ENCODE measurements around the gene SPEM3.

The SPEM3 gene

DNA sequence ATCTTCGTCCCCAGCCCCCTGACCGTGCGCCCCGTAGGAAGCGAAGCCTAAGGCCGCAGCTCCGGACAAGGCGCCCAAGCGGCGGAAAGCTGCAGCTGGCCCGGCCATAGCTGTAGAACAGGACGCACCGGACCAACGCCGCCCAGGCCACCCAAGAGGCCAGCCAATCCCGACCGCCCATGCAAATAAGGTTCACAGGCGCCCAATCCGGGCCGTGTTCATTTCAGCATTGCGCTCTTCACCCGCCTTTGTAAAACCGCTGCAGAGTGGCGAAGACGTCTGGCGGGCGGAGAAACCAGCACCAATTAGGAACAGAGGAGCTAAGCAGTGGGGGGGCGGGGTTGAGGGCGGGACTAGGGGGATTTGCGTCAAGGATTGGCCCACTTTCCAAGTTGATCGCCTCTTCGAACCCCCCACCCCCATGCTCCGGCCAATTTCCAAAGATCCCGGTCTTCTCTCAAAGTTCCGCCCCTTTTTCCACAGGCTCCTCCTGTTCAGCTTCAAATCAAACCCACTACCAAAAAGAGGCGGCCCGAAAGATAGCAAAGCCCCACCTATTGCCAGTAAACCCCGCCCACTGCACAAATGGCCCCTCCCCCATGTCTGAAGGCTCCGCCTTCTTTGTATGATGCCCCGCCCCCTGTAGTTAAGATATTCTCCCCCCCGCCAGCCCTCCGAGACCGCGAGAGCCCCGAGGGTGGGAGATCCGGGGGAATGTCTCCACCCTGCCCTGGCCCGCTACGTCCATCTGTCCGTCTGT is 24.5 kb upstream of the SPEM3 start, which contains the start of gene TMEM256:
TMEM256 (minus strand) TSS at position 121 of the 760 bp plus-strand sequence; CDS start at position 108, 13 bp downstream.
- peak; percentile 83 for DNase-seq

DNA sequence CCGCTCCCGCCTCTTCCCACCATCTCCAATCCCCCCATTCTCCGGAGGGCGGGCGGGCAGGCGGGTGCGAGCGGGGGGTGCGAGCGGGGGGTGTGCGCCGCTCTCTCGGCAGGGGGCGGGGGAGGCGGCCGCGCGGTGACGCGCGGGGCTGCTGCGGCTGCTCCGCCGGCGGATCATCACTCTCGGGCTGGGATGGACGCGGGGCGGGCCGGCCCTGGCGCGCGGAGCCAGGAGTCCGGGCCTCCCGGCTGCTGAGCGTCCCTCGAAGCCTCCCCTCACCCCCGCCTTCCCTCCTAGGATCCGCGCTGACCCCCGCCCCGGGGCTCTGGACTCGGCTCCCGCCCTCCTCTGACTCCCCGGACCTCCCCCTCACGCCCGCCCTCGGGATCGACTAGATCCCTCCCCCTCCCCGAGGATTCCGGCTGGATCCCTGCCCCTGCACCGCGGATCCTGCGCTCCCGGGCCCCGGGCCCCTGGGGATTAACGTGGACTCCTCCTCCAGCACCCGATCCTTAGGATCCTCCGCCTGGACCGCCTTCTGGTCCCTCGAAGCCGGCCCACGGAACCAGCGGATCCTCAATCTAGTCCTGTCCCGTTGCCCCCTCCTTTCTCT is 23.8 kb upstream of the SPEM3 start:
- no peak for DNase-seq

GRCh38 chr17:7405350-7406234 is 23.1 kb upstream of the SPEM3 start:
- DNase-seq = no peak

DNA sequence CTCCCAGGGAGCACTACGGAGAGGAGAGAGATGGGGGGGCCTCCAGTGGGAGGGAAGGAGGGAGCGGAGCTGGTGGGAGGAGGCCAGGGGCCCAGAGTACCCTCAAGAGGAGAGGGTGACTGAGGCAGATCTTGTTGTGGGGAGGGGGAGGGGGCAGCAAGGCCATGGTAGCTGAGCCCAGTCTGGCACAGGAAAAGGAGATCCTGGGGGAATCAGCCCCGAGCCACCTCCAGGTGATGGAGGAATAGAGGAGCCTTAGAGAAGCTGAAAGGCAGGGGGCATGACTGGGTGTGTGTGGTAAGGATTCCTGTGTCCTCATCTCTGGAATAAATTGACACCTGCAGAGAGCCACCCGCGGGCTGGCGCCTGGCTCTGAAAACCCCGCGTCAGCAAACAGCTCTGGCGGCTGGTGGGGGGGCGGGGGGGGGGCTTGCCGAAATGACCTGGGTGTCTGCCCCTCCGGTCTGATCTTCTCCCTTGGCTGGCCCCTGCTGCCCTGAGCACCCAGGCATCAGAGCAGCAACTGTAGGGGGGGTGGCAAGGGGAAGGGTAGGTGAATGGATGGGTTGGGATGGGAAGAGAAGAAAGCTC is 22.3 kb upstream of the SPEM3 start:
- no peak for DNase-seq

DNA sequence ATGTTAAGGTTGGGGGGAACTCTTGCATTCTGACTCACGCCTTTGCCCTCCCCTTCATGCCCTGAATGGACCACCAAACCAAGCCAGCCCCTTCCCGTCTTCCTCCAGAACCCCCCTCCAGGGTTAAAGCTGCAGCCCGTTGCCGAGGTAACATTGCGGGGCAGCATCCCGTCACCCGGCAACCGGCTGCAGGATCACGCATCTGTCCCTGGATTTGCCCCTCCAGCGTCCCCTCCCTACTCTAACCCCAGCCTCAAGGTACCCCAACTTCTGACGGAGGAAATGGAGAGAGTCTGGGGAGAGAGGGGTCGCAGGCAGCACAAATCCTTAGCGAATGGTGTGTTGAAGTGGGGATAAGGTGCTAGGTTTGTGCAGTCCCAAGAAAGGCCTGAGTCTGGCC is 21.6 kb upstream of the SPEM3 start:
- no peak for DNase-seq

DNA sequence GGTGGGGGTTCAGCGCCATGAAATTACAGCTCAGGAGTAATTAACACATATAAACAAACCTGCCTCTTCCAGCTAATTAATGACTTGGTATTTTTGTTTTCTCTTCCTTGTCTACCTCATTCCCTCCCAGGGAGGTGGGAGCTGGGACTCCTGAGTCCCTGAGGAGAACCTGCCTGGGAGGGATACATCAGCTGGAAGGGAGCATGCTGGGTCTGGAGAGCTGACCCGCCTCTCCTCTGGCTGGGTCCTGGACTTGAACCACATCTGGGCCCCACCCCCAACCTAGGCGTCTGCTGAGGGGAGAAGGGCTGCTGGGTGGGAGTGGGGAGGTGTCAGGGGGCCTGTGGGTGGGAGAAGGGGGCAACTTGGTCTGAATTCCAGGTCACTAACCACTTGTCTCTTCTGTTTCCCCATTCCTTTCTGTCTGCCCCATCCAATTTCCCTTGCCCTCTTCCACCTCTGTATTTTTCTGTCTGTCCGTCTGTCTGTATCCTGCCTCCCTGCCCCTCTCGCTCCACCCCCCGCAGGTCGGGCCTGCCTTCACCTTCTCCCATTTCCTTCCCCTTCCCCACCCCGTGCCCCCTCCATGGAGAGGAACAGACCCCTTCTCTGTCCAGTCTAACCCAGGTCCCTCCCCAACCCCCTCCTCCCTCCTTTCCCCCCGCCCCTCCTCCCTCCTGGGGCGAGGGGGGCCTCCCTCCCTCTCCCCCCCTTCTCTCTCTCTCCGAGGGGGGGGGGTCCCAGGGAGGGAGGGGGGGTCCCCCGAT is 21.0 kb upstream of the SPEM3 start, which contains the start of gene NLGN2:
NLGN2 (plus strand) TSS at position 361 of the 767 bp plus-strand sequence. CDS start 411 bp downstream, outside the sequence.
- no peak for DNase-seq

DNA sequence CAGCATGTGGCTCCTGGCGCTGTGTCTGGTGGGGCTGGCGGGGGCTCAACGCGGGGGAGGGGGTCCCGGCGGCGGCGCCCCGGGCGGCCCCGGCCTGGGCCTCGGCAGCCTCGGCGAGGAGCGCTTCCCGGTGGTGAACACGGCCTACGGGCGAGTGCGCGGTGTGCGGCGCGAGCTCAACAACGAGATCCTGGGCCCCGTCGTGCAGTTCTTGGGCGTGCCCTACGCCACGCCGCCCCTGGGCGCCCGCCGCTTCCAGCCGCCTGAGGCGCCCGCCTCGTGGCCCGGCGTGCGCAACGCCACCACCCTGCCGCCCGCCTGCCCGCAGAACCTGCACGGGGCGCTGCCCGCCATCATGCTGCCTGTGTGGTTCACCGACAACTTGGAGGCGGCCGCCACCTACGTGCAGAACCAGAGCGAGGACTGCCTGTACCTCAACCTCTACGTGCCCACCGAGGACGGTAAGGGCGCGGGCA is 20.4 kb upstream of the SPEM3 start:
- DNase-seq = no peak

DNA sequence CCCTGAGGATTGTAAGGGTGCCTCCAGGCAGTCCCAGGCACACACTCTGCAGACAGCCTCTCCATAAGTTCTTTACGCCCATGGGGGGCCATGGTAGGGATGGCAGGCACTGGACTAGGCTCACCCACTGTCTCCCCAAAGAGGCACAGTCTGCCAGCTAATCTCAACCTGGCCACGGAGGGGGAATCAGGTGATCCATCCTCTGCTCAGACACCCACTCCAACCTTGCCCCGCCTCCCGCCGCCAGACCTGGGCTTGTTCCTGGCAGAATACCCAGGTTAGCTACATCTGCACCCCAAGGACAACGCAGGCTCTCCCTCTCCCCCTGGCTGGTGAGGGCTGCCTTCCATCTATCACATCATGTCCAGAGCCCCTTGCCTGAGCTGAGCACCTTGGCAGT is 19.8 kb upstream of the SPEM3 start:
- DNase-seq = no peak

DNA sequence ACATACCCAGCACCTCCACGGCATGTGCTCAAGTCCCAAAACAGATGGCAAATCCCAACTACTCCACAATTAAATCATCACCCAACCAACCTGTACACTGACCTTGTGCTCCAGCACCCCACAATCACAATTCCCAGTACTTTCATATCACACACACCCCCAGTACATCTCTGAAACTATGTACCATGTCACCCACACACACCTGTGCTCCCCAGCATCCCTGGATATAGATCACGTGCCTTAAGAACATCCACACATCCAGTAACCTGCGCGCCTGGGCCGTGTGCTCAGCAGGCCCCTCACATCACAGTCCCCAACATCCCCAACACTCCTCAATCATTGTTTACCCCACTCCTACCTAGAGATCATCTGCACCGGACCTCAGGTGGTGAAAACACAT is 18.9 kb upstream of the SPEM3 start:
- no peak for DNase-seq

GRCh38 chr17:7410634-7411426 is 17.8 kb upstream of the SPEM3 start:
- DNase-seq = no peak

DNA sequence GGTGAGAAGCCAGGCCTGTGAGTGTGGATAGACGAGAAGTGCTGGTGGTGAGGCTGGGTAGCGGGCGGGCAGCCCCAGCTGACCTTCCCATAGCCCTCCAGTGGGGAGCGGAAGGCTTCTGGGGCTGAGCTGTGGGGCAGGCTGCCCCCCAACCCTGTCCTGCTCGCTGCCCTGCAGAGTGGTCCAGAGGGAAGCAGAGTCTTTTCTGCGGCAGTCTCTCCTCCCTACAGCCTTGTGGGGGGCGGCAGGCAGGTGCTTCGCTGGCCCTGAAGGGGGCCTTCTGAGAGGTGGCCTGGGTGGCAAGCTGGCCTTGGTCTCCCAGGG is 17.3 kb upstream of the SPEM3 start:
- DNase-seq = no peak

DNA sequence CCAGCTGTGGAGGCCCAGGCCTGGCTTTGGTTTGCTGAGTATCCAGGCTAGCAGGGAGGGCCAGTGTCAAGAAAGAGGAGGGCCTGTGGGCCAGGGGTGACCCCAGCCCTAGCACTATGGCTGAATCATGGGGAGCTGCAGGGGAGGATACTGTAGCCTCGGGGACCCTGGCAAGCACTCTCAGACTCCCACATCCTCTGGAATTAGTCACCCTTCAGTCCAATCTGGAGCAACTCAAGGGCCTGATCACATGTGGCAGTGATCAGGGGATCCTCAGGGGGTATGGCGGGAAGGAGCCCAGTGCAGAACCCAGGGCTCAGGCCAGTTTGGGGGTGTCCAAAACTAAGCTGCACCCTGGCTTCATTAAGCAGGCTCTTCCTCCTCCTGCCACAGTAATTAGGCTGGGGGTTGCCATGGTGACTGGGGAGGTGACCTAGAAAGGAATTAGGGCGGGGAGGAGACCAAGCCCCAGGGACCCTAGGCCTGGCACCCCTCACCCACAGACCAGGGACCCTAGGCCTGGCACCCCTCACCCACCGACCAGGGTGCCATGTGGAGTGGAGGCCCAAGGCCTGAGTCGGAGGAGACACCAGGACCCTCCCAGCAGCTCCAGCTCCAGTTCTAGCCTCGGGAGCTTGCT is 15.2 kb upstream of the SPEM3 start:
- DNase-seq = no peak

DNA sequence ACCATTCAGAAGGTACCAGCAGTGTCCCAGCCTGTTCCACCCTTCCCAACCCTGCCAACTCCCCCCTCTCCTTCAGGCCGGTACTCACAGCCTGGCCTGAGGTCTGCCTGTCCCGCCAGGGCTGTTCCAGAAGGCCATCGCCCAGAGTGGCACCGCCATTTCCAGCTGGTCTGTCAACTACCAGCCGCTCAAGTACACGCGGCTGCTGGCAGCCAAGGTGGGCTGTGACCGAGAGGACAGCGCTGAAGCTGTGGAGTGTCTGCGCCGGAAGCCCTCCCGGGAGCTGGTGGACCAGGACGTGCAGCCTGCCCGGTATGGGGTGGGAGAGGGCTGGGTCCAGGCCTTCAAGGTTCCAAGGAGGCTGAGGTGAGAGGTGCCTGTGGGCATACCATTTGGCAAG is 13.8 kb upstream of the SPEM3 start:
- no peak for DNase-seq

DNA sequence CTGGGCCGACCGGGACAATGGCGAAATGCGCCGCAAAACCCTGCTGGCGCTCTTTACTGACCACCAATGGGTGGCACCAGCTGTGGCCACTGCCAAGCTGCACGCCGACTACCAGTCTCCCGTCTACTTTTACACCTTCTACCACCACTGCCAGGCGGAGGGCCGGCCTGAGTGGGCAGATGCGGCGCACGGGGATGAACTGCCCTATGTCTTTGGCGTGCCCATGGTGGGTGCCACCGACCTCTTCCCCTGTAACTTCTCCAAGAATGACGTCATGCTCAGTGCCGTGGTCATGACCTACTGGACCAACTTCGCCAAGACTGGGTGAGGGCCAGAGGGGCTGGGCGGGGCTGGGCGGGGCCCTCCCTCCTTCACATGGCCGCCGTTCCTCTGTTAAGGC is 12.9 kb upstream of the SPEM3 start:
- DNase-seq = no peak

DNA sequence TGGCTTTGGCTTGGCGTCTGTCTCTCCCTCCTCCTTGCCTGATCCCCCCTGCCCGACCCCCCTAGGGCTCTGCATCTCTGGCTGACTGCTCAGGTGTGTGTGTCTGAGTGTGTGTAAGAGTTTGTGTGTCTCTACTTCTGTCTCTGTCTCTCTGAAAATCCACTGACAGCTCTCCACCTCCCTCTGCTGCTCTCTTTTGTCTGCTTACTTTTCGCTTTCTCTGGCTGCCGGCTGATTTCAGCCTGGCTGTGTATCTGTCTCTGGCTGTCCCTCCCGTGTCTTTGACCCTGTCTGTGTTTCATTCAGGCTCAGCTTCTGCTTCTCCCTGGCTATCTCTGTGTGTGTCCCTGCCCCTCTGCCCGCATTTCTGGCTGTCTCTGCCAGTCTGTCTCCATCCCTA is 12.3 kb upstream of the SPEM3 start:
- DNase-seq = no peak

DNA sequence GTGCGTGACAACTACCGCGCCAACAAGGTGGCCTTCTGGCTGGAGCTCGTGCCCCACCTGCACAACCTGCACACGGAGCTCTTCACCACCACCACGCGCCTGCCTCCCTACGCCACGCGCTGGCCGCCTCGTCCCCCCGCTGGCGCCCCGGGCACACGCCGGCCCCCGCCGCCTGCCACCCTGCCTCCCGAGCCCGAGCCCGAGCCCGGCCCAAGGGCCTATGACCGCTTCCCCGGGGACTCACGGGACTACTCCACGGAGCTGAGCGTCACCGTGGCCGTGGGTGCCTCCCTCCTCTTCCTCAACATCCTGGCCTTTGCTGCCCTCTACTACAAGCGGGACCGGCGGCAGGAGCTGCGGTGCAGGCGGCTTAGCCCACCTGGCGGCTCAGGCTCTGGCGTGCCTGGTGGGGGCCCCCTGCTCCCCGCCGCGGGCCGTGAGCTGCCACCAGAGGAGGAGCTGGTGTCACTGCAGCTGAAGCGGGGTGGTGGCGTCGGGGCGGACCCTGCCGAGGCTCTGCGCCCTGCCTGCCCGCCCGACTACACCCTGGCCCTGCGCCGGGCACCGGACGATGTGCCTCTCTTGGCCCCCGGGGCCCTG is 11.5 kb upstream of the SPEM3 start:
- DNase-seq = no peak

DNA sequence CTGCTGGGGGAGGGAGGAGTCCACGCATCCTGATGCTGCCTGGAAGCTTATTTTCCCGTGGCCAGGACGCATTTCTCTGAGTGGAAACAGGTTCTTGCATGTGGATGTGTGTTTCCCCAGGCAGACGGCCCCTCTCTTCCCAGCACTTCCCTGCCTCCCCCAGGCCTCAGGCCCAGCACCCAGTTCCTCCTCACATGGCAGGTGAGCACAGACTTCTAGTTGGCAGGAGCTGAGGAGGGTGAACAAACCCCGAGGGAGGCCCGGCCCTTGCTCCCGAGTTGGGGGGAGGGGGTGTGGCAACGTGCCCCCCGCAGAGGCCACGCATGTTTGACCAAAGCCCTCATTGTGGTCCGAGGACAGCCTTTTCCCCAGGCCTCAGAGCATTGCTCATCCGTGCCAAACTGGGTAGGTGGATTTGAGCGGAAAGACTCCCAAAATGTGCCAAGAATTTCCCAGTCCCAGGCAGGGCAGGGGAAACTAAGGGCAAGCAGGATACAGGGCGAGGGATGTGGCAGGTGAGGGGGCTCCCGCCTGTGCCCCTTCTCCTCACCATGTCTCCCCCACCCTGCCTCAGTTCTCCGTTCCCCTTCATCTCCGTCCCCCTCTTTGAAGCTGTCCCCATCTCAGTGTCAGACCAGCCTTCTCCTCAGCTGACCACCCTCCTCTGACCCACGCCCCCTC is 10.0 kb upstream of the SPEM3 start:
- no peak for DNase-seq

- no peak for DNase-seq
Observed at GRCh38 chr17:7419819-7420610, 8.6 kb upstream of the SPEM3 start, which contains the start of gene SPEM1. TSS of gene SPEM1 (plus strand) at chr17:7420324. CDS start at chr17:7420385, 61 bp downstream.

DNA sequence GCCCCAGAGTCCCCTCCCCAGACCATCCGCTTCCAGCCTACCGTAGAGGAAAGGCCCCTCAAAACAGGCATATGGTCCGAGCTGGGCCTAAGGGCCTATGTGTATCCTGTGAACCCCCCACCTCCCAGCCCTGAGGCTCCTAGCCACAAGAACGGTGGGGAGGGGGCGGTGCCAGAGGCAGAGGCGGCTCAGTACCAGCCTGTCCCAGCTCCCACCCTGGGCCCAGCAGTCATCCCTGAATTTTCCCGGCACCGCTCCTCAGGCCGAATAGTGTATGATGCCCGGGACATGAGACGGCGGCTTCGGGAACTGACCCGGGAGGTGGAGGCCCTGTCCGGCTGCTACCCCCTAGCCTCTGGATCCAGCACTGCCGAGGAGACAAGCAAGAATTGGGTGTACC is 7.5 kb upstream of the SPEM3 start:
- DNase-seq = no peak
